ENCODE measurements around the gene ITPK1. TPM values are rescaled to one million over a fixed set of nuclear protein-coding genes. Genes with fewer than 3 reads are reported as not detected.
A peak's percentile ranks its signal among the peaks of the same experiment; 100 is the strongest.

The ITPK1 gene
- total and polyA plus RNA-seq, 2 experiments from 2014 or later = 35.9 to 101 TPM

DNA sequence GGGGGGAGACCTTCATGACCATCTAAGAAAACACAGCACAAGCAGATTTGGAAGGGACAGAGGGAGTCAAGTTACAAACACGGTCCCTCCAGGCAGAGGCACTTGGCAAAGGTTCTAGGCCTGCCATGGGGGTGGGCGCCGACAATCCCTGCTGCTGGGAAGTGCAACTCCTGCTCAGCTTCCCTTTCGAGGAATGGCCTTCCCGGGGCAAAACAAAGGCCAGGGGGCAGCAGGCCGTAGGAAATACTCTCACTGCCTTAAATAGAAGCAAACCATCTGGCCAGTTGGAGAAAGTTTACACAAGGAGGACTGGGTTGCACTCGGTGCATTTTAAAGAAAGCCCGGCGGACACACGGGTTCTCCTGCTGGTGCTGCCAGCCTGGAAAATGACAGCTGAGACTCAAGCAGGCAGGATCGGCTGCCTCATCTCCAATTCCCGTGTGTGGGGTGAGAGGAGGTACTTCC is 65.8 kb downstream of the ITPK1 start (continued):
- TF ChIP-seq, protein P1, sequence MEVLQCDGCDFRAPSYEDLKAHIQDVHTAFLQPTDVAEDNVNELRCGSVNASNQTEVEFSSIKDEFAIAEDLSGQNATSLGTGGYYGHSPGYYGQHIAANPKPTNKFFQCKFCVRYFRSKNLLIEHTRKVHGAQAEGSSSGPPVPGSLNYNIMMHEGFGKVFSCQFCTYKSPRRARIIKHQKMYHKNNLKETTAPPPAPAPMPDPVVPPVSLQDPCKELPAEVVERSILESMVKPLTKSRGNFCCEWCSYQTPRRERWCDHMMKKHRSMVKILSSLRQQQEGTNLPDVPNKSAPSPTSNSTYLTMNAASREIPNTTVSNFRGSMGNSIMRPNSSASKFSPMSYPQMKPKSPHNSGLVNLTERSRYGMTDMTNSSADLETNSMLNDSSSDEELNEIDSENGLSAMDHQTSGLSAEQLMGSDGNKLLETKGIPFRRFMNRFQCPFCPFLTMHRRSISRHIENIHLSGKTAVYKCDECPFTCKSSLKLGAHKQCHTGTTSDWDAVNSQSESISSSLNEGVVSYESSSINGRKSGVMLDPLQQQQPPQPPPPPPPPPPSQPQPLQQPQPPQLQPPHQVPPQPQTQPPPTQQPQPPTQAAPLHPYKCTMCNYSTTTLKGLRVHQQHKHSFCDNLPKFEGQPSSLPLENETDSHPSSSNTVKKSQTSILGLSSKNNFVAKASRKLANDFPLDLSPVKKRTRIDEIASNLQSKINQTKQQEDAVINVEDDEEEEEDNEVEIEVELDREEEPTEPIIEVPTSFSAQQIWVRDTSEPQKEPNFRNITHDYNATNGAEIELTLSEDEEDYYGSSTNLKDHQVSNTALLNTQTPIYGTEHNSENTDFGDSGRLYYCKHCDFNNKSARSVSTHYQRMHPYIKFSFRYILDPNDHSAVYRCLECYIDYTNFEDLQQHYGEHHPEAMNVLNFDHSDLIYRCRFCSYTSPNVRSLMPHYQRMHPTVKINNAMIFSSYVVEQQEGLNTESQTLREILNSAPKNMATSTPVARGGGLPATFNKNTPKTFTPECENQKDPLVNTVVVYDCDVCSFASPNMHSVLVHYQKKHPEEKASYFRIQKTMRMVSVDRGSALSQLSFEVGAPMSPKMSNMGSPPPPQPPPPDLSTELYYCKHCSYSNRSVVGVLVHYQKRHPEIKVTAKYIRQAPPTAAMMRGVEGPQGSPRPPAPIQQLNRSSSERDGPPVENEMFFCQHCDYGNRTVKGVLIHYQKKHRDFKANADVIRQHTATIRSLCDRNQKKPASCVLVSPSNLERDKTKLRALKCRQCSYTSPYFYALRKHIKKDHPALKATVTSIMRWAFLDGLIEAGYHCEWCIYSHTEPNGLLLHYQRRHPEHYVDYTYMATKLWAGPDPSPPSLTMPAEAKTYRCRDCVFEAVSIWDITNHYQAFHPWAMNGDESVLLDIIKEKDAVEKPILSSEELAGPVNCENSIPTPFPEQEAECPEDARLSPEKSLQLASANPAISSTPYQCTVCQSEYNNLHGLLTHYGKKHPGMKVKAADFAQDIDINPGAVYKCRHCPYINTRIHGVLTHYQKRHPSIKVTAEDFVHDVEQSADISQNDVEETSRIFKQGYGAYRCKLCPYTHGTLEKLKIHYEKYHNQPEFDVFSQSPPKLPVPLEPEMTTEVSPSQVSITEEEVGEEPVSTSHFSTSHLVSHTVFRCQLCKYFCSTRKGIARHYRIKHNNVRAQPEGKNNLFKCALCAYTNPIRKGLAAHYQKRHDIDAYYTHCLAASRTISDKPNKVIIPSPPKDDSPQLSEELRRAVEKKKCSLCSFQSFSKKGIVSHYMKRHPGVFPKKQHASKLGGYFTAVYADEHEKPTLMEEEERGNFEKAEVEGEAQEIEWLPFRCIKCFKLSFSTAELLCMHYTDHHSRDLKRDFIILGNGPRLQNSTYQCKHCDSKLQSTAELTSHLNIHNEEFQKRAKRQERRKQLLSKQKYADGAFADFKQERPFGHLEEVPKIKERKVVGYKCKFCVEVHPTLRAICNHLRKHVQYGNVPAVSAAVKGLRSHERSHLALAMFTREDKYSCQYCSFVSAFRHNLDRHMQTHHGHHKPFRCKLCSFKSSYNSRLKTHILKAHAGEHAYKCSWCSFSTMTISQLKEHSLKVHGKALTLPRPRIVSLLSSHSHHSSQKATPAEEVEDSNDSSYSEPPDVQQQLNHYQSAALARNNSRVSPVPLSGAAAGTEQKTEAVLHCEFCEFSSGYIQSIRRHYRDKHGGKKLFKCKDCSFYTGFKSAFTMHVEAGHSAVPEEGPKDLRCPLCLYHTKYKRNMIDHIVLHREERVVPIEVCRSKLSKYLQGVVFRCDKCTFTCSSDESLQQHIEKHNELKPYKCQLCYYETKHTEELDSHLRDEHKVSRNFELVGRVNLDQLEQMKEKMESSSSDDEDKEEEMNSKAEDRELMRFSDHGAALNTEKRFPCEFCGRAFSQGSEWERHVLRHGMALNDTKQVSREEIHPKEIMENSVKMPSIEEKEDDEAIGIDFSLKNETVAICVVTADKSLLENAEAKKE (CRISPR knock-in tag; IDR thresholded peaks at IDR 0.05) = no peak

DNA sequence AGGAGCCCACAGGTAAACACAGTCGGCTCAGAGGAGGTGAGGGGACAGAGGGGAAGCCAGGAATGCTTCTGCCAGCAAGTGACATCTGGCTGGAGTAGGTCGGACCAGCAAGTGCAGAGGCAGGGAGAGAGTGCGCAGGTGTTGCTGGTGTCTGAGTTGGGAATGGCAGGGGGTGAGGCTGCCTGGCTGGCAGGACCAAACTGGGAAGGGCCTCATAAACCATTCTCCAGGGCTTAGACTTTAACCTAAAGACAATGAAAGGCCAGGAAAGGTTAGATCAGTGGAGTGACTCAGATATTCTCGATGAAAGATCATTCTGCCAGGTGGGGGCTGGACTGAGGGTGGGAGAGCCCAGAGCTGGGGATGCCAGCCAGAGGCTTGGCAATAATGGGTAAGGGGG is 66.4 kb downstream of the ITPK1 start:
- H3K27ac Mint-ChIP-seq = peak overlapping the region; percentile 97
- H3K36me3 Mint-ChIP-seq (ENCODE audit: low read depth) = peaks cover 23% of the 10 kb centered on the region; the same call in 2 of the 3 replicates
- ATAC-seq = no peak
- H2AFZ ChIP-seq = no peak overlapping the region
- DNase-seq (ENCODE audit: low spot score) = no peak
- H4K20me1 ChIP-seq (replicated peaks; ENCODE audit: insufficient read depth) = peaks cover 13% of the 10 kb centered on the region
- H3K27me3 Mint-ChIP-seq (ENCODE audit: insufficient read depth, low read depth, poor library complexity) = peaks cover 27% of the 10 kb centered on the region
- no peaks in the 10 kb centered on the region for H3K9me2 ChIP-seq (ENCODE audit: insufficient read depth)
- H3K4me1 Mint-ChIP-seq = peaks cover 82% of the 10 kb centered on the region
- no peak overlapping the region; the same call in 2 of the 3 replicates for H3K4me3 Mint-ChIP-seq
- peaks cover 66% of the 10 kb centered on the region for H3K79me2 ChIP-seq (replicated peaks; ENCODE audit: insufficient read depth)
- peaks cover 11% of the 10 kb centered on the region; the same call in 1 of the 2 replicates for H3F3A ChIP-seq (replicated peaks; ENCODE audit: low read depth)
- peak overlapping the region; percentile 26; the same call in 1 of the 2 replicates for H3K4me2 ChIP-seq
- peaks cover 3% of the 10 kb centered on the region; the same call in 1 of the 2 replicates for H3K36me3 ChIP-seq (ENCODE audit: insufficient read depth)
- peaks cover 64% of the 10 kb centered on the region for H3K4me1 ChIP-seq (ENCODE audit: insufficient read depth)
- TF ChIP-seq ETS1 (IDR thresholded peaks at IDR 0.05) (no peak), STAT1 (IDR thresholded peaks at IDR 0.05; ENCODE audit: unreplicated experiment) (no peak), EZH2 (IDR thresholded peaks at IDR 0.05; ENCODE audit: low read depth, unreplicated experiment) (no peak)
- TF ChIP-seq, protein P2, sequence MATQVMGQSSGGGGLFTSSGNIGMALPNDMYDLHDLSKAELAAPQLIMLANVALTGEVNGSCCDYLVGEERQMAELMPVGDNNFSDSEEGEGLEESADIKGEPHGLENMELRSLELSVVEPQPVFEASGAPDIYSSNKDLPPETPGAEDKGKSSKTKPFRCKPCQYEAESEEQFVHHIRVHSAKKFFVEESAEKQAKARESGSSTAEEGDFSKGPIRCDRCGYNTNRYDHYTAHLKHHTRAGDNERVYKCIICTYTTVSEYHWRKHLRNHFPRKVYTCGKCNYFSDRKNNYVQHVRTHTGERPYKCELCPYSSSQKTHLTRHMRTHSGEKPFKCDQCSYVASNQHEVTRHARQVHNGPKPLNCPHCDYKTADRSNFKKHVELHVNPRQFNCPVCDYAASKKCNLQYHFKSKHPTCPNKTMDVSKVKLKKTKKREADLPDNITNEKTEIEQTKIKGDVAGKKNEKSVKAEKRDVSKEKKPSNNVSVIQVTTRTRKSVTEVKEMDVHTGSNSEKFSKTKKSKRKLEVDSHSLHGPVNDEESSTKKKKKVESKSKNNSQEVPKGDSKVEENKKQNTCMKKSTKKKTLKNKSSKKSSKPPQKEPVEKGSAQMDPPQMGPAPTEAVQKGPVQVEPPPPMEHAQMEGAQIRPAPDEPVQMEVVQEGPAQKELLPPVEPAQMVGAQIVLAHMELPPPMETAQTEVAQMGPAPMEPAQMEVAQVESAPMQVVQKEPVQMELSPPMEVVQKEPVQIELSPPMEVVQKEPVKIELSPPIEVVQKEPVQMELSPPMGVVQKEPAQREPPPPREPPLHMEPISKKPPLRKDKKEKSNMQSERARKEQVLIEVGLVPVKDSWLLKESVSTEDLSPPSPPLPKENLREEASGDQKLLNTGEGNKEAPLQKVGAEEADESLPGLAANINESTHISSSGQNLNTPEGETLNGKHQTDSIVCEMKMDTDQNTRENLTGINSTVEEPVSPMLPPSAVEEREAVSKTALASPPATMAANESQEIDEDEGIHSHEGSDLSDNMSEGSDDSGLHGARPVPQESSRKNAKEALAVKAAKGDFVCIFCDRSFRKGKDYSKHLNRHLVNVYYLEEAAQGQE (IDR thresholded peaks at IDR 0.05; ENCODE audit: unreplicated experiment) = no peak
- H3K27me3 ChIP-seq (ENCODE audit: insufficient read depth) = no peaks in the 10 kb centered on the region
- H3K9me3 Mint-ChIP-seq = no peaks in the 10 kb centered on the region
- no peak overlapping the region for H3K27ac ChIP-seq (ENCODE audit: low read depth)
- no peak overlapping the region for H3K4me3 ChIP-seq

All from GM23338 (cell line).